ENCODE data around the gene PLCG1.

DNA sequence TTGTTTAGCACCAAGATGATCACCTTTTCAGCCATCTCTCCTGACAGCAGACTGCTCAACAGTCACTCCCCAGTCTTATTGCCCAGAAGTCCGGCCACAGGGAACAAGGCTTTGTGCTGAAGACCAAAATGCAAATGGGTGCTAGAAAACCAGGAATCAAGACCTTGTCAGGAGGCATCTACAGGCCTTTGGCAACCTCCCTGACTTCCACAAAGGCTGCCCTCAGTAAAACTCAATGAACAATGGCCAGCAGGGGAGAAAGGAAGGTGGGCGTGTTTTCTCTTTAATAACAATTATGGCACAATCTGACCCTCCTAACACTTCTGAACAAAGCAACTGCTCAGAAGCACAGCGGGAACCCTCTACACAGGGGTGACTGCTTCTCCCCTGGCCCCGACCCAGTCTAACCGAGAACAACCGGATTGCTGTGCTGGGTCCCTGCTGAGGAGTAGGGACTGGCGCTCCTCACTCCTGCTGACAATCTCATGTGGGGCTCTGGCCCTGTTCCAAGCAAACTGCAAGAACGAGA is 41.6 kb downstream of the PLCG1 start:
- TF ChIP-seq, protein P1, sequence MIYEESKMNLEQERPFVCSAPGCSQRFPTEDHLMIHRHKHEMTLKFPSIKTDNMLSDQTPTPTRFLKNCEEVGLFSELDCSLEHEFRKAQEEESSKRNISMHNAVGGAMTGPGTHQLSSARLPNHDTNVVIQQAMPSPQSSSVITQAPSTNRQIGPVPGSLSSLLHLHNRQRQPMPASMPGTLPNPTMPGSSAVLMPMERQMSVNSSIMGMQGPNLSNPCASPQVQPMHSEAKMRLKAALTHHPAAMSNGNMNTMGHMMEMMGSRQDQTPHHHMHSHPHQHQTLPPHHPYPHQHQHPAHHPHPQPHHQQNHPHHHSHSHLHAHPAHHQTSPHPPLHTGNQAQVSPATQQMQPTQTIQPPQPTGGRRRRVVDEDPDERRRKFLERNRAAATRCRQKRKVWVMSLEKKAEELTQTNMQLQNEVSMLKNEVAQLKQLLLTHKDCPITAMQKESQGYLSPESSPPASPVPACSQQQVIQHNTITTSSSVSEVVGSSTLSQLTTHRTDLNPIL (CRISPR knock-in tag; IDR thresholded peaks at IDR 0.05; ENCODE audit: low read depth), result no peak
- TF ChIP-seq, protein P2, sequence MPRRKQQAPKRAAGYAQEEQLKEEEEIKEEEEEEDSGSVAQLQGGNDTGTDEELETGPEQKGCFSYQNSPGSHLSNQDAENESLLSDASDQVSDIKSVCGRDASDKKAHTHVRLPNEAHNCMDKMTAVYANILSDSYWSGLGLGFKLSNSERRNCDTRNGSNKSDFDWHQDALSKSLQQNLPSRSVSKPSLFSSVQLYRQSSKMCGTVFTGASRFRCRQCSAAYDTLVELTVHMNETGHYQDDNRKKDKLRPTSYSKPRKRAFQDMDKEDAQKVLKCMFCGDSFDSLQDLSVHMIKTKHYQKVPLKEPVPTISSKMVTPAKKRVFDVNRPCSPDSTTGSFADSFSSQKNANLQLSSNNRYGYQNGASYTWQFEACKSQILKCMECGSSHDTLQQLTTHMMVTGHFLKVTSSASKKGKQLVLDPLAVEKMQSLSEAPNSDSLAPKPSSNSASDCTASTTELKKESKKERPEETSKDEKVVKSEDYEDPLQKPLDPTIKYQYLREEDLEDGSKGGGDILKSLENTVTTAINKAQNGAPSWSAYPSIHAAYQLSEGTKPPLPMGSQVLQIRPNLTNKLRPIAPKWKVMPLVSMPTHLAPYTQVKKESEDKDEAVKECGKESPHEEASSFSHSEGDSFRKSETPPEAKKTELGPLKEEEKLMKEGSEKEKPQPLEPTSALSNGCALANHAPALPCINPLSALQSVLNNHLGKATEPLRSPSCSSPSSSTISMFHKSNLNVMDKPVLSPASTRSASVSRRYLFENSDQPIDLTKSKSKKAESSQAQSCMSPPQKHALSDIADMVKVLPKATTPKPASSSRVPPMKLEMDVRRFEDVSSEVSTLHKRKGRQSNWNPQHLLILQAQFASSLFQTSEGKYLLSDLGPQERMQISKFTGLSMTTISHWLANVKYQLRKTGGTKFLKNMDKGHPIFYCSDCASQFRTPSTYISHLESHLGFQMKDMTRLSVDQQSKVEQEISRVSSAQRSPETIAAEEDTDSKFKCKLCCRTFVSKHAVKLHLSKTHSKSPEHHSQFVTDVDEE (CRISPR knock-in tag; IDR thresholded peaks at IDR 0.05), result no peak
- no peak for TF ChIP-seq ARNTL (CRISPR knock-in tag; IDR thresholded peaks at IDR 0.05; ENCODE audit: borderline replicate concordance, low read depth)
- no peak for TF ChIP-seq BACH2 (CRISPR knock-in tag; IDR thresholded peaks at IDR 0.05; ENCODE audit: borderline replicate concordance)
- TF ChIP-seq, protein P3, sequence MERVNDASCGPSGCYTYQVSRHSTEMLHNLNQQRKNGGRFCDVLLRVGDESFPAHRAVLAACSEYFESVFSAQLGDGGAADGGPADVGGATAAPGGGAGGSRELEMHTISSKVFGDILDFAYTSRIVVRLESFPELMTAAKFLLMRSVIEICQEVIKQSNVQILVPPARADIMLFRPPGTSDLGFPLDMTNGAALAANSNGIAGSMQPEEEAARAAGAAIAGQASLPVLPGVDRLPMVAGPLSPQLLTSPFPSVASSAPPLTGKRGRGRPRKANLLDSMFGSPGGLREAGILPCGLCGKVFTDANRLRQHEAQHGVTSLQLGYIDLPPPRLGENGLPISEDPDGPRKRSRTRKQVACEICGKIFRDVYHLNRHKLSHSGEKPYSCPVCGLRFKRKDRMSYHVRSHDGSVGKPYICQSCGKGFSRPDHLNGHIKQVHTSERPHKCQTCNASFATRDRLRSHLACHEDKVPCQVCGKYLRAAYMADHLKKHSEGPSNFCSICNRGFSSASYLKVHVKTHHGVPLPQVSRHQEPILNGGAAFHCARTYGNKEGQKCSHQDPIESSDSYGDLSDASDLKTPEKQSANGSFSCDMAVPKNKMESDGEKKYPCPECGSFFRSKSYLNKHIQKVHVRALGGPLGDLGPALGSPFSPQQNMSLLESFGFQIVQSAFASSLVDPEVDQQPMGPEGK (CRISPR knock-in tag; IDR thresholded peaks at IDR 0.05; ENCODE audit: borderline replicate concordance), result no peak
- TF ChIP-seq, protein P4, sequence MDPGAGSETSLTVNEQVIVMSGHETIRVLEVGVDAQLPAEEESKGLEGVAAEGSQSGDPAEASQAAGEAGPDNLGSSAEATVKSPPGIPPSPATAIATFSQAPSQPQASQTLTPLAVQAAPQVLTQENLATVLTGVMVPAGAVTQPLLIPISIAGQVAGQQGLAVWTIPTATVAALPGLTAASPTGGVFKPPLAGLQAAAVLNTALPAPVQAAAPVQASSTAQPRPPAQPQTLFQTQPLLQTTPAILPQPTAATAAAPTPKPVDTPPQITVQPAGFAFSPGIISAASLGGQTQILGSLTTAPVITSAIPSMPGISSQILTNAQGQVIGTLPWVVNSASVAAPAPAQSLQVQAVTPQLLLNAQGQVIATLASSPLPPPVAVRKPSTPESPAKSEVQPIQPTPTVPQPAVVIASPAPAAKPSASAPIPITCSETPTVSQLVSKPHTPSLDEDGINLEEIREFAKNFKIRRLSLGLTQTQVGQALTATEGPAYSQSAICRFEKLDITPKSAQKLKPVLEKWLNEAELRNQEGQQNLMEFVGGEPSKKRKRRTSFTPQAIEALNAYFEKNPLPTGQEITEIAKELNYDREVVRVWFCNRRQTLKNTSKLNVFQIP (CRISPR knock-in tag; IDR thresholded peaks at IDR 0.05; ENCODE audit: borderline replicate concordance, low read depth), result no peak
- no peak for TF ChIP-seq PPARA (CRISPR knock-in tag; IDR thresholded peaks at IDR 0.05; ENCODE audit: borderline replicate concordance)
- TF ChIP-seq ZFP30 (CRISPR knock-in tag; IDR thresholded peaks at IDR 0.05), result no peak
- no peak for TF ChIP-seq ZNF8 (CRISPR knock-in tag; IDR thresholded peaks at IDR 0.05)
- no peak for TF ChIP-seq GLIS3 (CRISPR knock-in tag; IDR thresholded peaks at IDR 0.05)
- TF ChIP-seq ISL1 (CRISPR knock-in tag; IDR thresholded peaks at IDR 0.05), result no peak
- TF ChIP-seq CSDC2 (CRISPR knock-in tag; IDR thresholded peaks at IDR 0.05), result no peak

Measured in SK-N-SH treated with all-trans-retinoic acid at 6 μM for 48 hours (cell line).